Mesendoderm (in vitro differentiated cells): ENCODE data around the gene SPRR1A.

Source experiments
- DNase-seq: peaks from one replicate; pipeline ENCODE4 v3.0.0; 2013
- H2AK5ac ChIP-seq: 2 replicates; pipeline ENCODE4 v1.6.1; 2013; ENCODE audit warnings: low read length, inconsistent platforms
- H2BK120ac ChIP-seq: 2 replicates; pipeline ENCODE4 v1.6.1; 2013; ENCODE audit warnings: low read depth, mild to moderate bottlenecking, low read length, moderate library complexity, mixed read lengths
- H2BK15ac ChIP-seq: replicated peaks from 2 replicates; pipeline ENCODE4 v1.6.1; 2013; ENCODE audit warnings: low read depth, mild to moderate bottlenecking, moderate library complexity
- H2BK5ac ChIP-seq: 2 replicates; pipeline ENCODE4 v1.6.1; 2013; ENCODE audit warnings: low read length, inconsistent platforms
- H3K18ac ChIP-seq: 2 replicates; pipeline ENCODE4 v1.6.1; 2013; ENCODE audit warnings: mild to moderate bottlenecking, low read length, mixed read lengths
- H3K23ac ChIP-seq: one replicate; pipeline ENCODE4 v1.6.1; 2013; ENCODE audit warnings: low read length
- H3K27ac ChIP-seq: 2 replicates; pipeline ENCODE4 v1.5.1; 2013; ENCODE audit warnings: low read depth, mild to moderate bottlenecking, inconsistent platforms, low read length, moderate library complexity
- H3K27me3 ChIP-seq: 2 replicates; pipeline ENCODE4 v1.6.1; 2013; ENCODE audit warnings: low read length, control low read depth, mild to moderate bottlenecking, inconsistent platforms; ENCODE audit not compliant: insufficient read depth, poor library complexity
- H3K36me3 ChIP-seq: 2 replicates; pipeline ENCODE4 v1.6.1; 2013; ENCODE audit warnings: low read length, inconsistent platforms; ENCODE audit not compliant: control insufficient read depth, insufficient read depth
- H3K4ac ChIP-seq: one replicate; pipeline ENCODE4 v1.6.1; 2013; ENCODE audit warnings: low read depth, mild to moderate bottlenecking, low read length, moderate library complexity
- H3K4me1 ChIP-seq: 2 replicates; pipeline ENCODE4 v1.6.1; 2013; ENCODE audit warnings: low read depth, low read length, inconsistent platforms; ENCODE audit not compliant: control insufficient read depth
- H3K4me2 ChIP-seq: 2 replicates; pipeline ENCODE4 v1.6.1; 2013; ENCODE audit warnings: low read length
- H3K4me3 ChIP-seq: 2 replicates; pipeline ENCODE4 v1.5.1; 2013; ENCODE audit warnings: mild to moderate bottlenecking, low read length
- H3K56ac ChIP-seq: one replicate; pipeline ENCODE4 v1.6.1; 2013; ENCODE audit warnings: low read length
- H3K79me1 ChIP-seq: 2 replicates; pipeline ENCODE4 v1.6.1; 2013; ENCODE audit warnings: low read length, inconsistent platforms
- H3K79me2 ChIP-seq: 2 replicates; pipeline ENCODE4 v1.6.1; 2013; ENCODE audit warnings: mild to moderate bottlenecking, low read length; ENCODE audit not compliant: control insufficient read depth, insufficient read depth
- H3K9ac ChIP-seq: 2 replicates; pipeline ENCODE4 v1.6.1; 2013; ENCODE audit warnings: low read length, inconsistent platforms
- H4K5ac ChIP-seq: one replicate; pipeline ENCODE4 v1.6.1; 2013; ENCODE audit warnings: low read length
- H4K8ac ChIP-seq: one replicate; pipeline ENCODE4 v1.6.1; 2013; ENCODE audit warnings: low read depth, mild to moderate bottlenecking, control low read depth, low read length, moderate library complexity
- WGBS: extraction: QIAGEN DNeasy Blood & Tissue Kit; methylation state at CpG from one replicate; pipeline ENCODE4 v1.1.7; 2013; ENCODE audit warnings: low lambda C conversion rate, missing lambda C conversion rate; ENCODE audit not compliant: insufficient coverage; ENCODE audit errors: extremely low coverage; 5-methylcytosine and 5-hydroxymethylcytosine counted together

Gene SPRR1A

DNA sequence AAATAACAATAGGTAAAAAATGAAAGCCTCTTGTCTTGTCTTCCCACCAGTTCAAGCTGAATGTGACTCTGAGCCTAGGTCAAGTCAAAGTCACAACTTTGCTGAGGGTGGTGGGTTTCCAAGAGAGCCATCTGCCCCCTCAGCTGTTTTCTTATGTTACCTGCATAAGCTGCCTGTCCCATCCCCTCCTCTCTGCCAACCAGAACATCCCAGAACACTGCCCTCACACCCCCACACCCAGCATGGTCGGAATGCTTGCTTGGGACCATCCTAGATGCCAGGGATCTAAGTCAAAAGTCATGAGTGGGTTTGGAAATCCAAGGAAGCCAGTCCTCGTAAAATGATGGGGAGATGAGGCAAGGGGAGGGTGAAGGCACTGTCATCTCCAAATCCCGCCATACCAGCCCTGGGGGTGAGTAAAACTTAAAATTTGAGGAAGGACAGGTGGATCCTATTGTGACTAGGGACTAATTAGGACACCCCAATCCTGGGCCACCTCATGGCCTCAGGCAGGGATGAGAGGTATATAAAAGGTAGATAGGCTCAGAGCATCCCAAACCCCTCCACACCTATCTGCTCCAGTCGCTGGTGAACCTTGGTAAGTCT is 37.1 kb upstream of the SPRR1A start, which contains the start of gene SPRR5:
TSS of gene SPRR5 (plus strand) at position 556 of the 606 bp plus-strand sequence. CDS start 1,349 bp downstream, outside the sequence.
- no peak within 1 kb of the TSS for H2BK5ac ChIP-seq
- no peak within 1 kb of the TSS for H3K18ac ChIP-seq
- no peak within 1 kb of the TSS for H2AK5ac ChIP-seq
- H3K79me2 ChIP-seq = no peaks in the 10 kb centered on the region
- H3K4ac ChIP-seq = no peak within 1 kb of the TSS
- H3K4me3 ChIP-seq = no peak within 1 kb of the TSS
- H3K4me2 ChIP-seq = no peak within 1 kb of the TSS
- H3K56ac ChIP-seq = no peak within 1 kb of the TSS
- H3K9ac ChIP-seq = no peak within 1 kb of the TSS
- no peak for DNase-seq
- whole genome bisulfite sequencing = no CpG with 5 or more reads among the region's 4 CpGs
- H2BK120ac ChIP-seq = no peak within 1 kb of the TSS
- no peak within 1 kb of the TSS for H3K23ac ChIP-seq
- H3K36me3 ChIP-seq = no peaks in the 10 kb centered on the region
- H3K79me1 ChIP-seq = no peaks in the 10 kb centered on the region
- H3K27me3 ChIP-seq = no peaks in the 10 kb centered on the region
- H4K8ac ChIP-seq = no peak within 1 kb of the TSS
- H4K5ac ChIP-seq = no peak within 1 kb of the TSS
- no peak within 1 kb of the TSS for H2BK15ac ChIP-seq
- no peaks in the 10 kb centered on the region for H3K4me1 ChIP-seq
- H3K27ac ChIP-seq = no peak within 1 kb of the TSS

DNA sequence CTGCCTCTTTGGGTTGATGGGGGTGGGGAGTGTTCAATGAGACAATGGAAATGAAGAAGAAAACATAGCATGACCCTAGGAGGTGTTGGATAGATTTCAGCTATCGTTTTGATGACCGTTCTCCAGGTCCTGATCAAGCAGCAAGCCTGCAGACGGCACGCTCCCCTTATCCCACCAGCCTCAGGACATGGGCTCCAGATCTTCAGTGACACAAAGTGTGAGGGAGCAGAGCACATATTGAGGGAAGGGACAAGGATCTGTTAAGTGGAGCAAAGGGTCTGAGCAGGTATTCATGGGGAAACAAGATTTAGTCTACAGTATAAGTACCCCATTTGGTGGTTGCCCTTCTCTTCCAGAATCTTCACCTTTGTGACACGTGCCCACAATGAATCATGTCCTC is 32.2 kb upstream of the SPRR1A start:
- Histone ChIP-seq H4K5ac (no peak overlapping the region), H3K18ac (no peak overlapping the region), H3K23ac (no peak overlapping the region), H2AK5ac (no peak overlapping the region), H2BK5ac (no peak overlapping the region), H3K4me3 (no peak overlapping the region), H3K36me3 (no peaks in the 10 kb centered on the region), H3K27ac (no peak overlapping the region), H3K79me2 (no peaks in the 10 kb centered on the region), H2BK120ac (no peak overlapping the region), H4K8ac (no peak overlapping the region), H3K4ac (no peak overlapping the region), H3K56ac (no peak overlapping the region), H3K27me3 (no peaks in the 10 kb centered on the region), H3K9ac (no peak overlapping the region), H2BK15ac (no peak overlapping the region), H3K79me1 (no peaks in the 10 kb centered on the region), H3K4me1 (no peaks in the 10 kb centered on the region), H3K4me2 (no peak overlapping the region)
- no peak for DNase-seq
- WGBS = no CpG with 5 or more reads among the region's 5 CpGs

DNA sequence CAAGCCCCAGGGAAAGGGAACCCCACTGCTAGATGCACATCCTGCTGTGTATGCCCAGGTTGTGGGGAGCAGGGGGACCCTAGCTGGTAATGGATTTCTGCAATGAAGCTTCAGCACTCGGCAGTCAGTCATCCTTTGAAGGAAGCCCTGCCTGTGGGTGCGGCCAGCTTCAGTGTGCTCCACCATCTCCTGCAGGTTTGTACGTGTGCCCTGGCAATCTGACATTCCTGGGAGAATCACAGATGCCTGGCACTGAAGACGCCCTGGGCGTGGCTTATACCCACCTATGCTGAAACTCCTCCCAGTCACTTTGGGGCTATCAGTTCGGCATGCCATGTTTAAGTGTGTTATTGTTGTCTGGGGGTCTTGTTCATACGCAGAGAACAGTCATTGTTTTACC is 30.1 kb upstream of the SPRR1A start:
- Histone ChIP-seq H3K56ac (no peak overlapping the region), H3K23ac (no peak overlapping the region), H3K4me2 (no peak overlapping the region), H3K27me3 (no peaks in the 10 kb centered on the region), H2BK15ac (no peak overlapping the region), H4K8ac (no peak overlapping the region), H3K27ac (no peak overlapping the region), H2AK5ac (no peak overlapping the region), H3K79me1 (no peaks in the 10 kb centered on the region), H2BK120ac (no peak overlapping the region), H4K5ac (no peak overlapping the region), H3K4me3 (no peak overlapping the region), H3K79me2 (no peaks in the 10 kb centered on the region), H3K18ac (no peak overlapping the region), H3K9ac (no peak overlapping the region), H3K4ac (no peak overlapping the region), H3K36me3 (no peaks in the 10 kb centered on the region), H2BK5ac (no peak overlapping the region), H3K4me1 (no peaks in the 10 kb centered on the region)
- no CpG with 5 or more reads among the region's 7 CpGs for WGBS
- no peak for DNase-seq

DNA sequence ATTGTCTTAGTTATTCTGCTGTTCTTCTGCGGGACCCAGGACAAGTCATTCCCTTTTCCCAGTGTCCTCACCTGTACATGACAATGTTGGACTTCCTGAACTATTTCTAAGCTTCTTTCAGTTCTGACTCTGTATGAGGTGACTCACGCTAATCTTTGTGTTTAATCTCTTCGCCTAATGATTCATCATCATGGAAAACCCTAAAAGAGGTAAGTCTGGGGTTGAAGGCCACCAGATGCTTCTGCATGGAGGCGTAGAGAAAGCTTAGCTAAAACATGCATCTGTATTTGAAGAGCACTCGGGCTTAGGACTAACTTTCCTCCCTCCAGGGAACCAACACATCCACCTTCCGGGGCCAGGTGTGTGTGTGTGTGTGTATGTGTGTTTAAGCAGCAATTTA is 29.4 kb upstream of the SPRR1A start:
- H3K9ac ChIP-seq = no peak overlapping the region
- no peak overlapping the region for H4K8ac ChIP-seq
- no peaks in the 10 kb centered on the region for H3K36me3 ChIP-seq
- no peak overlapping the region for H3K4me2 ChIP-seq
- no peak overlapping the region for H3K56ac ChIP-seq
- WGBS = no CpG with 5 or more reads among the region's 6 CpGs
- no peaks in the 10 kb centered on the region for H3K4me1 ChIP-seq
- H3K79me2 ChIP-seq = no peaks in the 10 kb centered on the region
- H3K27me3 ChIP-seq = no peaks in the 10 kb centered on the region
- H3K4ac ChIP-seq = no peak overlapping the region
- no peaks in the 10 kb centered on the region for H3K79me1 ChIP-seq
- no peak overlapping the region for H3K18ac ChIP-seq
- no peak overlapping the region for H4K5ac ChIP-seq
- H2AK5ac ChIP-seq = no peak overlapping the region
- no peak overlapping the region for H2BK120ac ChIP-seq
- H2BK15ac ChIP-seq = no peak overlapping the region
- DNase-seq = no peak
- H2BK5ac ChIP-seq = no peak overlapping the region
- no peak overlapping the region for H3K27ac ChIP-seq
- no peak overlapping the region for H3K4me3 ChIP-seq
- no peak overlapping the region for H3K23ac ChIP-seq

DNA sequence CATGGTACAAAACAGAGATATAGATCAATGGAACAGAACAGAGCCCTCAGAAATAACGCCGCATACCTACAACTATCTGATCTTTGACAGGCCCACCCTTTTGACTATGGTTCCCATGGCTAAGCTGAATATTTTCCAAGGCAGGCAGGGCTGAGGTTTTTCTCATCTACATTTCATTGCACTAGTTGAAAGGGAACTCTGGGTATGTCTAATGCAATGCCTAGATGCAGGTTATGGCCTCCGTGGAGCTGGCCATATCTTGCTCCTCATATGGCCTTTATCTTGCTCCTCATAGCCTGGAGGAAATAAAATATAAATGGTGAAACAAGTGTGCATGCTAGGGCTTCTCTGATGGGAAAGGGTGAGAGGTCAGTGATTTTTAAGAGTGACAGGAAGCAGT is 26.3 kb upstream of the SPRR1A start:
- Histone ChIP-seq H3K27ac (no peak overlapping the region), H3K9ac (no peak overlapping the region), H3K79me2 (no peaks in the 10 kb centered on the region), H2BK5ac (no peak overlapping the region), H3K27me3 (no peaks in the 10 kb centered on the region), H4K5ac (no peak overlapping the region), H2AK5ac (no peak overlapping the region), H3K4me2 (no peak overlapping the region), H3K4me3 (no peak overlapping the region), H4K8ac (no peak overlapping the region), H3K4me1 (no peaks in the 10 kb centered on the region), H3K36me3 (no peaks in the 10 kb centered on the region), H2BK120ac (no peak overlapping the region), H3K56ac (no peak overlapping the region), H3K18ac (no peak overlapping the region), H3K79me1 (no peaks in the 10 kb centered on the region), H3K23ac (no peak overlapping the region), H2BK15ac (no peak overlapping the region), H3K4ac (no peak overlapping the region)
- WGBS = no CpG with 5 or more reads among the region's 3 CpGs
- DNase-seq = no peak

DNA sequence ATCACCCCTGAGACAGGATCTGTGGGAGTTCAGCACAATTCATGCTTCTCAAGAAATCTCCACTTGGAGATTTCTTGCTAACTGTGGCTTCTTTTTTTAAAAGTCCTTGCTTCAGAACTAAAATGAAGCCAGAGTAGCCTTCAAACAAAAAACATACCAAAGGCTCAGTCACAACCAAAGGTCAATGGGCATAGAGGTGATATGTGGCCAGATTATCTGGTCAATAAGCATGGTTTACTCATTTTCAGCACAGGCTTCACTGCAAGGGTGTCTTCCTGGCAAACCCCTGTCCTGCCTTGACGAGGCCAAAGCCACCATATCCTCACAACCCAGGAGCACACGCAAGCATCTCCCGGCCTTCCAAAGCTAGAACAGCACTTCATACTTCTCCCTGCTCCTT is 24.6 kb upstream of the SPRR1A start:
- Histone ChIP-seq H2BK15ac (no peak overlapping the region), H3K56ac (no peak overlapping the region), H3K23ac (no peak overlapping the region), H4K5ac (no peak overlapping the region), H3K9ac (no peak overlapping the region), H3K4me1 (no peaks in the 10 kb centered on the region), H3K18ac (no peak overlapping the region), H3K27me3 (no peaks in the 10 kb centered on the region), H3K4ac (no peak overlapping the region), H2AK5ac (no peak overlapping the region), H2BK5ac (no peak overlapping the region), H4K8ac (no peak overlapping the region), H2BK120ac (no peak overlapping the region), H3K4me3 (no peak overlapping the region), H3K27ac (no peak overlapping the region), H3K79me1 (no peaks in the 10 kb centered on the region), H3K4me2 (no peak overlapping the region), H3K36me3 (no peaks in the 10 kb centered on the region), H3K79me2 (no peaks in the 10 kb centered on the region)
- no peak for DNase-seq
- no CpG with 5 or more reads among the region's 3 CpGs for WGBS
